HG03039 (cell line): Measurements from ENCODE around the gene LAYN.
A peak's percentile ranks its signal among the peaks of the same experiment; 100 is the strongest.

Experiments
- ATAC-seq: cut with Tn5 transposase; IDR thresholded peaks from one replicate; pipeline ENCODE4 v1.9.1; 2021; ENCODE audit warnings: mild to moderate bottlenecking, moderate library complexity; ENCODE audit not compliant: unreplicated experiment

LAYN gene

GRCh38 chr11:111591187-111591960 lies 50.9 kb downstream of the LAYN start:
- no peak for ATAC-seq

DNA sequence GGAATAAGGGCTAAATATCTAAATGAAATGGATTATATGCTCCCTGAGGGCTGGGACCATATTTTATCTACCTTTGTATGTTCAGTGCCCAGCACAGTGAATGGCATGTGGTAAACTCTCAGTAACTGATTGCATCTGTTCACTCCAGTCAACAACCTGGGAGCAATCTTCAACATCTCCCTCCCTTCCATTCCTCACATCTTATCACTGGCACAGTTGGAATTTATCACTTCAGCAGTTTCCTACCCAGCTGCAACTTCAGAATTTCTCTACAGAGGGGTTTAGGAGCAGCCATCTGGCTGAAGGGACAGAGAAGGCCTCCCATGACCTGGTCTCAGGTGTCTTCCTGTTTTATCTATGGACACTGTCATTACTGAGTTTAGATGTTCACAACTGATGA lies 52.0 kb downstream of the LAYN start:
- ATAC-seq, result no peak

- no peak for ATAC-seq
Measured at GRCh38 chr11:111596319-111596718, 55.8 kb downstream of the LAYN start.

- no peak for ATAC-seq
Measured at GRCh38 chr11:111598148-111598547, 57.6 kb downstream of the LAYN start.

- no peak for ATAC-seq
Measured at GRCh38 chr11:111598559-111598958, 58.0 kb downstream of the LAYN start.

GRCh38 chr11:111601636-111601978 lies 61.1 kb downstream of the LAYN start:
- no peak for ATAC-seq

DNA sequence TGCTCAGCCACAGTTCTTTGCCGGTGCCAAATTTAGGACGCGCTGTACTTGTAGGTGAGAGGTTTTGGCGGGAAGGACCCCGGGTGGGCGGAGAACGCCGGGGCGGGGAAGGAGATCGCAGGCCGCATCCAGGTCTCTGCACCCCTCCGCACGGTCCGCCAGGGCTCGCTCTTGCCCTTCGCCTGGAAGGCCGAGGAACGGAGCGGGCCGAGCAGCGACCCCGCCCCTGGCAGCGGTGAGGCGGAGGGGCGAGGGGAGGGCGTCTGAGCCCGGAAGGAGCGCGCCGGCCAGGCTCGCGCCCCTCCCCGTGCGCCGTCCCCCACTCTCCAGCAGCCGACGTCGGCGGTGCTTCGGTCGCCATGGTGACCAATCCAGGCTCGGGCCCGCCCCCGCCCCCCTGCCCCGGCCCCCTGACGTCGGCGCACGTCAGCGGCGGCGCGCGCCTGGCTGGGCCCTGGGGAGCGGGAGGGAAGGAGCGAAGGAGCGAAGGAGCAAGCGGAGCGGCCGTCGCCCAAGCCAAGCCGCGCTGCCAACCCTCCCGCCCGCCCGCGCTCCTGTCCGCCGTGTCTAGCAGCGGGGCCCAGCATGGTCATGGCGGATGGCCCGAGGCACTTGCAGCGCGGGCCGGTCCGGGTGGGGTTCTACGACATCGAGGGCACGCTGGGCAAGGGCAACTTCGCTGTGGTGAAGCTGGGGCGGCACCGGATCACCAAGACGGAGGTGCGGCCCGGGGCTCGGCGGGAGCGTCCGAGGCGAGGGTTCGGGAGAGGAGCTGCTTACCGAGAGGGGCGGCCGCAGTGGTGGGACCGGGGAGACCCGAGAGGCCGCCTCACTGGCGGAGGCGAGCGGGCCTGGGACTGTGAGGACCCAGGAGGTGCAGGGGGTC lies 61.7 kb downstream of the LAYN start, which contains the start of gene SIK2:
SIK2 (plus strand) TSS at position 471 of the 886 bp plus-strand sequence; CDS start at position 586, 115 bp downstream.
- ATAC-seq, result peak; percentile 80

GRCh38 chr11:111602865-111603610 lies 62.5 kb downstream of the LAYN start:
- ATAC-seq, result peak; percentile 3

DNA sequence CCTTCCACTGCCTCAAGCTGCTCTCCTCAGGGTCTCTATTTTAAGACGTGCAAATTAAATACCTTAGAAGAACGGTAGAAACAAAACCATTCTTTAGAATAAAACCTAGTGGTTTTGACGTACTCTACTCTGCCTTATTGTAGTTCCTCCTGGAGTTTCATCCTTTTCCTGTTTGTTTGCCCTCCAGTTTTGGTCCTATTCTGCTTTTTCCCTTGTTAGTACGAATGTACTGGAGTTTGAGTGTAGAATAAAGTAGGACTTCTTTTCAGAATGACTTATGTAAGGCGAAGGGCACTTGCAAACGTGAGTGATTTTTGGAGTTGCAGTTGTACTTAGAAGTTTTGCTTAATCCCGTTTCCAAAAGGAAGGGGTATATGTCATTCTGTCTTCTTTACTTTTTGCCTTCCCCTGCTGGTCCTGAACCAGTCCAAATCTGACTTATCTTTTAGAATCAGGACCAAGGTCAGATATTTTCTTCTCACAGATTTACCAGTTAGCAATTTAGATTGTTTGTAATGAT lies 63.2 kb downstream of the LAYN start:
- ATAC-seq, result no peak

DNA sequence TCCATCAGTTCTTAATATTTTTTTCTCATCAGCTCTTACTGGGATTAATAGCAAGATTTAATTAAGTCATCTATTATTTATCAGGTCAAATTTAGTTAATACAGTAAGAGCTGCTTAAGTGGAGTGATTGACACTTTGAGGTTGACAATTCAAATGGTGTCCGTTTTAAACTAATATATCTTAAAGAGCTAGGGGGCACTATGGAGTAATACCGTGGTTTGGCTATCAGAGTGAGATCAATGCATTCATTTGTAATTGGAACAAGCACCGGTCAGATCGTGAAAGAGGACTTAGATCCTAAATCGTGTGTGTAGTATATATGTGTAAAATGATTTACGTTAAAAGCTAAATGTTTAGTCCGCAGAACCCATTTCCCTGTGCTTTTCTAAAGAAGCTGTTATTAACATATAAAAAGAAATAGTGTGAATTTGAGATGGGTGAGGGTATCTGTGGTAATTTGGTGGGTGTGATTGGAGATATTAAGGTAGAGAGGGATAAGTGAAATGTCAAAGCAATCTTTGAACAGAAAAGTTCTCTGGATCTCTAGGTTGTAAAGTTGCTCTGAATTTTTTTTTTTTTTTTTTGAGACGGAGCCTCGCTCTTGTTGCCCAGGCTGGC lies 64.0 kb downstream of the LAYN start:
- no peak for ATAC-seq

DNA sequence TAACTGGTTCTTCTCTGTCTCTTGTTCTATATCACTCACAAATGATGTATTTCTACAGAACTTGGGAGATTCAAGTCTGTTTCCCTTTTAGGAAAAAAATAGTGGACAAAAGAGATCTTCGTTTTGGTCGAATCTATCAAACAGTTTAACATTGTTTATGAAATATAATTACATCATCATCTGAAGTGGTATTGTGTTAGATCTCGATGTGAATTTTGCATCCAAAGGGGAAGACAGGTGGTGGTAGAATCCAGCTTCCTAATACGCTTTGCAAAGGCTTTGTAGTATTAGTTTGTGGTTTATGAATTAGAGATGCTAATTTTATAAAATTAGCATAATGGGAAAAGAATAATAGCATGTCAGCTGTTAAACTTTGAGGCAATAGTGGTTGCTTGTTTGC lies 65.2 kb downstream of the LAYN start:
- no peak for ATAC-seq

DNA sequence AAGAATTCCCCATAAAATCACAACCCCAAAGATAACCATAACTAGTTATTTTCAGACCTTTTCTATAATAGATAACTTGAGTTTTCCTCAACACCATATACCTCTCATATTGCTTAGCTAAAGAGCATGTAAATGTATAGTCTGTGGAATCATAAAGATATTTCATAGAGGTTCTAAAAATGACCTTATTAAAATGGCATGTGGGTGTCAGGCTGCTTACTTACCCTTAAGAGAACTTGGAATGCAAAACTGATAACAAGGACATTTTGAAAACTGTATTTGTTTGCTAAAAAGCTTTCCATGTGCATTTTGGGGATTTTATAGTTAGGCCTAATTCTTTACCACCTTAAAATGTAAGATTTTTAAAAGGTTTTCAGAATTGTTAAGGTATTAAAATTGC lies 66.5 kb downstream of the LAYN start:
- no peak for ATAC-seq

- no peak for ATAC-seq
Measured at GRCh38 chr11:111607751-111608150, 67.2 kb downstream of the LAYN start.
